ENCODE measurements around the gene ZNF207.

DNA sequence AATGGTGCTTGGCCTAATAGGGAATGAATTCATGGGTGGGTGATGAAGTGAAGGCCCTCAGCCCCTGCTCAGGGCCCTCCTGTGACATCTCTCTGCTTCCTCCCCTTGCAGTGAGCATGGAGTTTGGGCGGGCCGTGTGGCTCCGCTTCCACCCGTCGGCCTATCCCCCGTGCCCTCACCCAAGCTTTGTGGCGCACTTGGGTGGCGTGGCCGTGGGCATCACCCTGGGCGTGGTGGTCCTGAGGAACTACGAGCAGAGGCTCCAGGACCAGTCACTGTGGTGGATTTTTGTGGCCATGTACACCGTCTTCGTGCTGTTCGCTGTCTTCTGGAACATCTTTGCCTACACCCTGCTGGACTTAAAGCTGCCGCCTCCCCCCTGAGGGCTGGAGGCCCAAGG, 29.1 kb upstream of the ZNF207 start:
- TF ChIP-seq POLR2A (IDR thresholded peaks at IDR 0.05): no peak
- TF ChIP-seq, protein P1, sequence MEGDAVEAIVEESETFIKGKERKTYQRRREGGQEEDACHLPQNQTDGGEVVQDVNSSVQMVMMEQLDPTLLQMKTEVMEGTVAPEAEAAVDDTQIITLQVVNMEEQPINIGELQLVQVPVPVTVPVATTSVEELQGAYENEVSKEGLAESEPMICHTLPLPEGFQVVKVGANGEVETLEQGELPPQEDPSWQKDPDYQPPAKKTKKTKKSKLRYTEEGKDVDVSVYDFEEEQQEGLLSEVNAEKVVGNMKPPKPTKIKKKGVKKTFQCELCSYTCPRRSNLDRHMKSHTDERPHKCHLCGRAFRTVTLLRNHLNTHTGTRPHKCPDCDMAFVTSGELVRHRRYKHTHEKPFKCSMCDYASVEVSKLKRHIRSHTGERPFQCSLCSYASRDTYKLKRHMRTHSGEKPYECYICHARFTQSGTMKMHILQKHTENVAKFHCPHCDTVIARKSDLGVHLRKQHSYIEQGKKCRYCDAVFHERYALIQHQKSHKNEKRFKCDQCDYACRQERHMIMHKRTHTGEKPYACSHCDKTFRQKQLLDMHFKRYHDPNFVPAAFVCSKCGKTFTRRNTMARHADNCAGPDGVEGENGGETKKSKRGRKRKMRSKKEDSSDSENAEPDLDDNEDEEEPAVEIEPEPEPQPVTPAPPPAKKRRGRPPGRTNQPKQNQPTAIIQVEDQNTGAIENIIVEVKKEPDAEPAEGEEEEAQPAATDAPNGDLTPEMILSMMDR (IDR thresholded peaks at IDR 0.05): no peak

All from esophagus squamous epithelium (tissue), 4 donors.